Lower leg skin (tissue), 3 donors: ENCODE data around the gene TRPM3.
"Not testable (repeated sequence)": the region's sequence is repeated elsewhere in the genome, so short reads cannot be mapped to it uniquely, and the experiment has no call there.

Source experiments
- POLR2A ChIP-seq, 2 donors: fragments of 450-650 bp; IDR thresholded peaks; one replicate each; pipeline ENCODE4 v1.6.1; 2016 to 2017; ENCODE audit warnings: antibody characterized with exemption in 2 of 2, mild to moderate bottlenecking in 1 of 2, moderate library complexity in 1 of 2
- TF ChIP-seq, protein P1 (sequence below), 3 donors: fragments of 450-650 bp; IDR thresholded peaks; one replicate each; pipeline ENCODE4 v1.5.1; 2016; ENCODE audit warnings: antibody characterized with exemption in 3 of 3, mild to moderate bottlenecking in 3 of 3, moderate library complexity in 2 of 3

GRCh38 chr9:70629080-70629685 lies 492.2 kb downstream of the TRPM3 start:
- TF ChIP-seq, protein P1, sequence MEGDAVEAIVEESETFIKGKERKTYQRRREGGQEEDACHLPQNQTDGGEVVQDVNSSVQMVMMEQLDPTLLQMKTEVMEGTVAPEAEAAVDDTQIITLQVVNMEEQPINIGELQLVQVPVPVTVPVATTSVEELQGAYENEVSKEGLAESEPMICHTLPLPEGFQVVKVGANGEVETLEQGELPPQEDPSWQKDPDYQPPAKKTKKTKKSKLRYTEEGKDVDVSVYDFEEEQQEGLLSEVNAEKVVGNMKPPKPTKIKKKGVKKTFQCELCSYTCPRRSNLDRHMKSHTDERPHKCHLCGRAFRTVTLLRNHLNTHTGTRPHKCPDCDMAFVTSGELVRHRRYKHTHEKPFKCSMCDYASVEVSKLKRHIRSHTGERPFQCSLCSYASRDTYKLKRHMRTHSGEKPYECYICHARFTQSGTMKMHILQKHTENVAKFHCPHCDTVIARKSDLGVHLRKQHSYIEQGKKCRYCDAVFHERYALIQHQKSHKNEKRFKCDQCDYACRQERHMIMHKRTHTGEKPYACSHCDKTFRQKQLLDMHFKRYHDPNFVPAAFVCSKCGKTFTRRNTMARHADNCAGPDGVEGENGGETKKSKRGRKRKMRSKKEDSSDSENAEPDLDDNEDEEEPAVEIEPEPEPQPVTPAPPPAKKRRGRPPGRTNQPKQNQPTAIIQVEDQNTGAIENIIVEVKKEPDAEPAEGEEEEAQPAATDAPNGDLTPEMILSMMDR (IDR thresholded peaks at IDR 0.05) = not testable (repeated sequence)
- TF ChIP-seq POLR2A (IDR thresholded peaks at IDR 0.05) = not testable (repeated sequence)
